Mammary microvascular endothelial cell (primary cell): ENCODE measurements around the gene ZNF473. TPM values are rescaled to one million over a fixed set of nuclear protein-coding genes. Genes with fewer than 3 reads are reported as not detected.

Experiments
- total RNA-seq: library from RNA; depleted of rRNA; stranded (reverse); fragments of >200 nt; gene quantifications from 2 replicates; pipeline ENCODE4 v1.2.3, GENCODE V29; 2015

ZNF473 gene
- total RNA-seq, result 5.3 and 6.6 TPM in 2 replicates

GRCh38 chr19:50025794-50026549 lies at the start of gene ZNF473:
ZNF473 (plus strand) TSS chr19:50026005; CDS start chr19:50031083, 5,078 bp downstream.

GRCh38 chr19:50025022-50025793 lies 597 bp upstream of the ZNF473 start, which contains the start of gene VRK3:
VRK3 (minus strand) TSS chr19:50025372; CDS start chr19:50016162, 9,210 bp downstream.

Other genes with a start within 250 kb of the ZNF473 start
- gene FUZ, start 212.7 kb upstream of the ZNF473 start, total RNA-seq, result 13.8 and 17.1 TPM in 2 replicates
- gene MED25, start 207.7 kb upstream of the ZNF473 start, total RNA-seq, result 25.2 and 25.6 TPM in 2 replicates
- 57.6 and 64.4 TPM in 2 replicates for gene PTOV1, start 174.8 kb upstream of the ZNF473 start, total RNA-seq
- gene PNKP, start 158.4 kb upstream of the ZNF473 start, total RNA-seq, result 59.5 and 63.0 TPM in 2 replicates
- 26.5 and 30.4 TPM in 2 replicates for gene AKT1S1, start 148.7 kb upstream of the ZNF473 start, total RNA-seq
- 18.0 and 20.2 TPM in 2 replicates for gene TBC1D17, start 148.3 kb upstream of the ZNF473 start, total RNA-seq
- gene IL4I1, start 129.1 kb upstream of the ZNF473 start, total RNA-seq, result 24.2 and 29.4 TPM in 2 replicates
- gene ATF5, start 96.8 kb upstream of the ZNF473 start, total RNA-seq, result 20.9 and 23.4 TPM in 2 replicates
- gene NUP62, start 96.5 kb upstream of the ZNF473 start, total RNA-seq, result 77.1 and 85.3 TPM in 2 replicates
- 0.25 TPM in 1 of 2 replicates, not detected in the other for gene SIGLEC11, start 64.8 kb upstream of the ZNF473 start, total RNA-seq
- 27.2 and 28.0 TPM in 2 replicates for gene VRK3, start 633 bp upstream of the ZNF473 start, total RNA-seq
- not detected in 2 replicates for gene IZUMO2, start 137.3 kb downstream of the ZNF473 start, total RNA-seq
- gene MYH14, start 177.6 kb downstream of the ZNF473 start, total RNA-seq, result 0.27 TPM in 1 of 2 replicates, not detected in the other